Motor neuron (in vitro differentiated cells): ENCODE data around the gene RPS21. TPM values are rescaled to one million over a fixed set of nuclear protein-coding genes. Genes with fewer than 3 reads are reported as not detected.

Experiments used
- ATAC-seq, 8 experiments: fragments of 200-7000 bp; cut with Tn5 transposase; replicated peaks in 6 of 8; 2 replicates each; pipeline ENCODE4 v1.8.0; 2021; ENCODE audit warnings: mild to moderate bottlenecking in 8 of 8, moderate library complexity in 8 of 8
- H3K27ac ChIP-seq, 2 donors: fragments of 250-450 bp; sonication (Bioruptor Pico); 2 replicates each; pipeline ENCODE4 v1.9.0; 2021; ENCODE audit warnings: antibody characterized with exemption in 2 of 2, mild to moderate bottlenecking in 2 of 2, moderate library complexity in 1 of 2
- H3K4me1 ChIP-seq, 2 donors: fragments of 250-450 bp; sonication (Bioruptor Pico); replicated peaks in 1 of 2; 2 replicates each; pipeline ENCODE4 v1.6.1; 2021; ENCODE audit warnings: antibody characterized with exemption in 2 of 2, mild to moderate bottlenecking in 2 of 2, moderate library complexity in 1 of 2
- H3K4me3 ChIP-seq, 5 donors: fragments of 250-450 bp; sonication (Bioruptor Pico); 2 replicates each; pipeline ENCODE4 v1.9.0; 2021; ENCODE audit warnings: antibody characterized with exemption in 5 of 5, mild to moderate bottlenecking in 5 of 5, moderate library complexity in 4 of 5
- WGBS, 10 experiments: fragments of 450-650 bp; shearing (Covaris generic); methylation state at CpG; one replicate each; pipeline ENCODE4 v1.0.0; 2022; 5-methylcytosine and 5-hydroxymethylcytosine counted together
- in situ Hi-C, 9 experiments: fragments of 400-800 bp; cut with MboI; loops; one replicate each; pipeline ENCODE4 v1.15.0; 2021; ENCODE audit warnings: low sequenced_read_pairs in 9 of 9, low pct_unique_long_range_greater_than_20kb in 2 of 9; ENCODE audit not compliant: unreplicated experiment in 9 of 9
- total RNA-seq, 8 experiments: library from RNA; unstranded; fragments of 300-600 nt; gene quantifications; 2 replicates each; pipeline versions ENCODE4 v1.2.3 to v1.2.4, GENCODE V29; 2022

RPS21 gene
- total RNA-seq, 8 experiments from 2014 or later: 960 to 3,776 (median 2,338) TPM

- in situ Hi-C loops: loop anchor here in 2 of 9 experiments (25.0 kb wide), 1 partner anchor 210 kb away; no protein-coding TSS in a partner anchor
- Histone ChIP-seq H3K4me1 (peaks cover 12% of the 10 kb centered on the region in 2 donors), H3K4me3 (no peak overlapping the region), H3K27ac (no peak overlapping the region)
- no peak for ATAC-seq
- 92 to 100% methylated on average over 2 of the region's 23 CpGs; no CpG with 5 or more reads in 8 of the 10 experiments for WGBS, 10 experiments
Measured at GRCh38 chr20:62402456-62403150, 15.7 kb downstream of the RPS21 start.

- no peak overlapping the region for H3K4me3 ChIP-seq
- ATAC-seq: no peak
- WGBS, 10 experiments: 50 to 96% (median 92%) methylated on average over 1 to 5 of the region's 13 CpGs; no CpG with 5 or more reads in 5 of the 10 experiments
- peaks cover 12 to 14% of the 10 kb centered on the region in 2 donors for H3K4me1 ChIP-seq
- H3K27ac ChIP-seq: no peak overlapping the region
- in situ Hi-C loops: loop anchor here in 2 of 9 experiments (25.0 kb wide), 1 partner anchor 209 kb away; no protein-coding TSS in a partner anchor
Measured at GRCh38 chr20:62403331-62403730, 16.4 kb downstream of the RPS21 start.

- 60 to 100% (median 90%) methylated on average over 1 to 6 of the region's 9 CpGs; no CpG with 5 or more reads in 5 of the 10 experiments for WGBS, 10 experiments
- in situ Hi-C loops: loop anchor here in 2 of 9 experiments (25.0 kb wide), 1 partner anchor 208 kb away; no protein-coding TSS in a partner anchor
- H3K4me3 ChIP-seq: no peak overlapping the region
Measured at GRCh38 chr20:62404112-62404665, 17.3 kb downstream of the RPS21 start.

GRCh38 chr20:62404761-62405107 lies 17.8 kb downstream of the RPS21 start:
- no peak overlapping the region for H3K4me3 ChIP-seq
- peaks cover 14 to 15% of the 10 kb centered on the region in 2 donors for H3K4me1 ChIP-seq
- 80 to 95% (median 84%) methylated on average over 1 to 7 of the region's 12 CpGs; no CpG with 5 or more reads in 7 of the 10 experiments for WGBS, 10 experiments
- no peak for ATAC-seq
- in situ Hi-C loops: loop anchor here in 2 of 9 experiments (25.0 kb wide), 1 partner anchor 208 kb away; no protein-coding TSS in a partner anchor
- H3K27ac ChIP-seq: no peak overlapping the region

More at GRCh38 chr20:62404112-62404665, 17.3 kb downstream of the RPS21 start:
- Histone ChIP-seq H3K4me1 (peaks cover 14 to 15% of the 10 kb centered on the region in 2 donors), H3K27ac (no peak overlapping the region)
- ATAC-seq: no peak

- WGBS, 10 experiments: 37 to 93% (median 71%) methylated on average over 1 to 9 of the region's 23 CpGs; no CpG with 5 or more reads in 4 of the 10 experiments
- peak in 6 of 8 experiments; percentile 13 to 33 (median 18) for ATAC-seq
- Histone ChIP-seq H3K27ac (no peak overlapping the region), H3K4me3 (peak overlapping the region in 3 of 5 donors; percentile 67 to 97 (median 94)), H3K4me1 (peaks cover 16 to 19% of the 10 kb centered on the region in 2 donors)
- in situ Hi-C loops: loop anchor here in 2 of 9 experiments (25.0 kb wide), 1 partner anchor 207 kb away; no protein-coding TSS in a partner anchor
Measured at GRCh38 chr20:62405108-62405980, 18.4 kb downstream of the RPS21 start.

GRCh38 chr20:62405981-62406513 lies 19.1 kb downstream of the RPS21 start:
- H3K4me1 ChIP-seq: peaks cover 20 to 23% of the 10 kb centered on the region in 2 donors
- no peak for ATAC-seq
- H3K4me3 ChIP-seq: peak overlapping the region; percentile 67 to 97 (median 74)
- no peak overlapping the region for H3K27ac ChIP-seq
- in situ Hi-C loops: loop anchor here in 2 of 9 experiments (25.0 kb wide), 1 partner anchor 206 kb away; no protein-coding TSS in a partner anchor
- no CpG with 5 or more reads among the region's 10 CpGs for WGBS, 10 experiments

GRCh38 chr20:62406635-62407176 lies 19.8 kb downstream of the RPS21 start:
- no CpG with 5 or more reads among the region's 42 CpGs for WGBS, 10 experiments
- H3K27ac ChIP-seq: peak overlapping the region; percentile 21 to 47
- peak overlapping the region; percentile 67 to 97 (median 74) for H3K4me3 ChIP-seq
- ATAC-seq: peak in 6 of 8 experiments; percentile 0 to 3 (median 1)
- in situ Hi-C loops: loop anchor here in 2 of 9 experiments (25.0 kb wide), 1 partner anchor 206 kb away; no protein-coding TSS in a partner anchor
- peaks cover 20 to 23% of the 10 kb centered on the region in 2 donors for H3K4me1 ChIP-seq

GRCh38 chr20:62407221-62407992 lies 20.5 kb downstream of the RPS21 start, which contains the start of gene CABLES2:
Gene CABLES2 (minus strand): TSS chr20:62407285. CDS start chr20:62407276, 9 bp downstream.
- in situ Hi-C loops: loop anchor here in 2 of 9 experiments (25.0 kb wide), 1 partner anchor 205 kb away; no protein-coding TSS in a partner anchor
- peak within 1 kb of the TSS; percentile 21 to 47 for H3K27ac ChIP-seq
- WGBS, 10 experiments: 24% methylated on average over 5 of the region's 73 CpGs; no CpG with 5 or more reads in 9 of the 10 experiments
- H3K4me1 ChIP-seq: peaks cover 20 to 23% of the 10 kb centered on the region in 2 donors
- H3K4me3 ChIP-seq: peak within 1 kb of the TSS; percentile 67 to 97 (median 74)
- ATAC-seq: peak; percentile 81 to 93 (median 86)

GRCh38 chr20:62408055-62408454 lies 21.2 kb downstream of the RPS21 start:
- no peak for ATAC-seq
- WGBS, 10 experiments: 80 to 96% methylated on average over 2 to 5 of the region's 15 CpGs; no CpG with 5 or more reads in 8 of the 10 experiments
- in situ Hi-C loops: loop anchor here in 2 of 9 experiments (25.0 kb wide), 1 partner anchor 204 kb away; no protein-coding TSS in a partner anchor
- H3K4me1 ChIP-seq: peaks cover 20 to 23% of the 10 kb centered on the region in 2 donors
- H3K4me3 ChIP-seq: peak overlapping the region in 1 of 5 donors; percentile 97
- H3K27ac ChIP-seq: no peak overlapping the region

GRCh38 chr20:62408640-62409039 lies 21.7 kb downstream of the RPS21 start:
- ATAC-seq: no peak
- 80 to 82% methylated on average over 4 to 6 of the region's 12 CpGs; no CpG with 5 or more reads in 8 of the 10 experiments for WGBS, 10 experiments
- Histone ChIP-seq H3K4me3 (no peak overlapping the region), H3K27ac (no peak overlapping the region), H3K4me1 (peaks cover 20 to 23% of the 10 kb centered on the region in 2 donors)
- in situ Hi-C loops: loop anchor here in 2 of 9 experiments (25.0 kb wide), 1 partner anchor 204 kb away; no protein-coding TSS in a partner anchor
